Measurements from ENCODE around the gene SLC36A2.
A peak's percentile ranks its signal among the peaks of the same experiment; 100 is the strongest.
"Not testable (repeated sequence)": the region's sequence is repeated elsewhere in the genome, so short reads cannot be mapped to it uniquely, and the experiment has no call there.

The SLC36A2 gene

GRCh38 chr5:151315998-151316597 lies 31.3 kb downstream of the SLC36A2 start:
- peak; percentile 89 for TF ChIP-seq CTCF (IDR thresholded peaks at IDR 0.05; ENCODE audit: low read depth, low read length, missing control alignments)
- H3K4me3 ChIP-seq (ENCODE audit: low read depth, low read length): no peak overlapping the region
- peak; percentile 10 for DNase-seq (ENCODE audit: low read depth)

- no peak overlapping the region for H3K4me3 ChIP-seq (ENCODE audit: low read depth, low read length)
Measured at GRCh38 chr5:151313357-151313756, 34.0 kb downstream of the SLC36A2 start.

GRCh38 chr5:151312756-151313324 lies 34.5 kb downstream of the SLC36A2 start:
- TF ChIP-seq CTCF (IDR thresholded peaks at IDR 0.05; ENCODE audit: low read depth, low read length, missing control alignments): no peak
- H3K4me3 ChIP-seq (ENCODE audit: low read depth, low read length): no peak overlapping the region
- no peak for DNase-seq (ENCODE audit: low read depth)

More at GRCh38 chr5:151313357-151313756, 34.0 kb downstream of the SLC36A2 start:
- no peak for DNase-seq (ENCODE audit: low read depth)
- TF ChIP-seq CTCF (IDR thresholded peaks at IDR 0.05; ENCODE audit: low read depth, low read length, missing control alignments): no peak

GRCh38 chr5:151310932-151311331 lies 36.4 kb downstream of the SLC36A2 start:
- no peak for TF ChIP-seq CTCF (IDR thresholded peaks at IDR 0.05; ENCODE audit: low read depth, low read length, missing control alignments)
- no peak overlapping the region for H3K4me3 ChIP-seq (ENCODE audit: low read depth, low read length)
- DNase-seq (ENCODE audit: low read depth): no peak

GRCh38 chr5:151309821-151310220 lies 37.5 kb downstream of the SLC36A2 start:
- not testable (repeated sequence) for H3K4me3 ChIP-seq (ENCODE audit: low read depth, low read length); DNase-seq (ENCODE audit: low read depth)

- not testable (repeated sequence) for H3K4me3 ChIP-seq (ENCODE audit: low read depth, low read length); DNase-seq (ENCODE audit: low read depth)
Measured at GRCh38 chr5:151309266-151309665, 38.1 kb downstream of the SLC36A2 start.

GRCh38 chr5:151303666-151304065 lies 43.7 kb downstream of the SLC36A2 start, which contains the start of gene SLC36A3:
TSS of gene SLC36A3 (minus strand) at chr5:151303766. CDS start at chr5:151303354, 412 bp downstream.
- TF ChIP-seq CTCF (IDR thresholded peaks at IDR 0.05; ENCODE audit: low read depth, low read length, missing control alignments): no peak
- no peak for DNase-seq (ENCODE audit: low read depth)
- H3K4me3 ChIP-seq (ENCODE audit: low read depth, low read length): no peak within 1 kb of the TSS

All from GM12864 (cell line).